Measurements from ENCODE around the gene PNMA8A. TPM values are rescaled to one million over a fixed set of nuclear protein-coding genes. Genes with fewer than 3 reads are reported as not detected.
"Not testable (repeated sequence)": the region's sequence is repeated elsewhere in the genome, so short reads cannot be mapped to it uniquely, and the experiment has no call there.

The PNMA8A gene
- total RNA-seq, 6 experiments from 2014 or later = 0.06 to 0.26 (median 0.23) TPM; not detected in 2

DNA sequence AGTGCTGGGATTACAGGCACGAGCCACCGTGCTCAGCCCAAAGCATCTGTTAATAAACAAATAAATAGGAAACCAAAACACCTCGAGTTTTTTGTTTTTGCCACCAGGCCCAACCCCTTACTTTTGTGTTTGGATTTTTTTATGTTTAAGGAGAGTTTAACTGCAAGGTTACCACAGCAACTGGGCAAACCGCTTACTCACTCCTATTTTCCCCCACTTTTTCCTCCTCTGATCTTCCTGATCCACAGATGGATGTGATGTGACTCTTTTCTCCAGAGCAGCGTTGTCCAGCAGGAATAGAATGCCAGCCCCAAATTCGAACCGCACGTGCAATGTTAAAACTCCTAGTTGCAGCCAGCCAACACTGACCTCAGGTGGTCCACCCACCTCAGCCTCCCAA lies 26.4 kb upstream of the PNMA8A start:
- intact Hi-C loops (cut with DNase I) = loop anchor here (10.0 kb wide), 2 partner anchors 213 to 223 kb away; no protein-coding TSS in a partner anchor
- 75% methylated on average over 8 of the region's 8 CpGs for WGBS (ENCODE audit: insufficient coverage, low coverage, low lambda C conversion rate, missing lambda C conversion rate)
- no peak overlapping the region for H3K27ac ChIP-seq
- no peaks in the 10 kb centered on the region for H3K36me3 ChIP-seq
- no peak overlapping the region for H3K4me3 ChIP-seq
- ATAC-seq (no peak), DNase-seq (no peak)
- H3K9me3 ChIP-seq = no peaks in the 10 kb centered on the region
- H3K27me3 ChIP-seq = no peaks in the 10 kb centered on the region
- TF ChIP-seq POLR2A (IDR thresholded peaks at IDR 0.05) = no peak
- TF ChIP-seq, protein P1, sequence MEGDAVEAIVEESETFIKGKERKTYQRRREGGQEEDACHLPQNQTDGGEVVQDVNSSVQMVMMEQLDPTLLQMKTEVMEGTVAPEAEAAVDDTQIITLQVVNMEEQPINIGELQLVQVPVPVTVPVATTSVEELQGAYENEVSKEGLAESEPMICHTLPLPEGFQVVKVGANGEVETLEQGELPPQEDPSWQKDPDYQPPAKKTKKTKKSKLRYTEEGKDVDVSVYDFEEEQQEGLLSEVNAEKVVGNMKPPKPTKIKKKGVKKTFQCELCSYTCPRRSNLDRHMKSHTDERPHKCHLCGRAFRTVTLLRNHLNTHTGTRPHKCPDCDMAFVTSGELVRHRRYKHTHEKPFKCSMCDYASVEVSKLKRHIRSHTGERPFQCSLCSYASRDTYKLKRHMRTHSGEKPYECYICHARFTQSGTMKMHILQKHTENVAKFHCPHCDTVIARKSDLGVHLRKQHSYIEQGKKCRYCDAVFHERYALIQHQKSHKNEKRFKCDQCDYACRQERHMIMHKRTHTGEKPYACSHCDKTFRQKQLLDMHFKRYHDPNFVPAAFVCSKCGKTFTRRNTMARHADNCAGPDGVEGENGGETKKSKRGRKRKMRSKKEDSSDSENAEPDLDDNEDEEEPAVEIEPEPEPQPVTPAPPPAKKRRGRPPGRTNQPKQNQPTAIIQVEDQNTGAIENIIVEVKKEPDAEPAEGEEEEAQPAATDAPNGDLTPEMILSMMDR (IDR thresholded peaks at IDR 0.05) = no peak
- H3K4me1 ChIP-seq = peaks cover 0 to 3% (median 0%) of the 10 kb centered on the region in 4 donors

DNA sequence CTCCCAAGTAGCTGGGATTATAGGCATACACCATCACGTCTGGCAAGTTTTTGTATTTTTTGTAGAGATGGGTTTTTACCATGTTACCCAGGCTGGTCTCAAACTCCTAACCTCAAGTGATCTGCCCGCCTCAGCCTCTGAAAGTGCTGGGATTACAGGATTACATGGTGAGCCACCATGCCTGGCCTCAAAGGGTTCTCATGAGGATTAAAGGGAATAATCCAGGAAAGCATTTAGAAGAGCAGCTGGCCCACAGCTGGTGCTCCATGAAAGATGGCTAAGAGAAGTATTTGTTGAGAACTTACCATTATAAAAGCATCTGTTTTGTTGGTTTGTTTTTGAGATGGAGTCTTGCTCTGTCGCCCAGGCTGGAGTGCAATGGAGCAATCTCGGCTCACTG lies 25.5 kb upstream of the PNMA8A start:
- H3K27ac ChIP-seq, DNase-seq, H3K27me3 ChIP-seq, H3K9me3 ChIP-seq, H3K4me3 ChIP-seq, ATAC-seq, H3K36me3 ChIP-seq, H3K4me1 ChIP-seq: not testable (repeated sequence)
- 75% methylated on average over 4 of the region's 4 CpGs for WGBS (ENCODE audit: insufficient coverage, low coverage, low lambda C conversion rate, missing lambda C conversion rate)
- intact Hi-C loops (cut with DNase I) = loop anchor here (10.0 kb wide), 2 partner anchors 212 to 222 kb away; no protein-coding TSS in a partner anchor

DNA sequence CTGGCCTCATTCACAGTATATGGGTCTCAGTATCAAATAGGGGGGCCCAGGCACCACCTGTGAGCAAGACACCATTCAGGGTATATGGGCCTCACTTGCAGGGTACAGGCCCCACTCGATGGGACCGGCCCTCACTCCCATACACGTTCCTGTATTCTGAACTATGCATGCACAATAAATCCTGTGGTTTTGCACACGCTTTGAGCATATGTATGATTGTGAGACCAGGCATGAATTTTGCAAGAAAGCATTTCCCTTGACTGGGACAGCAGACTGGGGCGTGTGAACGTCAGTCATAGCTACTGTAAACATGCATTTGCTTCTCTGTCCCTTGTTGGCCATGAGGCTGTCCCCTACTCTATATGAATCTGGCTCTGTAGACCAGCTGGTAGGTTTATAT lies 24.9 kb upstream of the PNMA8A start:
- no peak for ATAC-seq

DNA sequence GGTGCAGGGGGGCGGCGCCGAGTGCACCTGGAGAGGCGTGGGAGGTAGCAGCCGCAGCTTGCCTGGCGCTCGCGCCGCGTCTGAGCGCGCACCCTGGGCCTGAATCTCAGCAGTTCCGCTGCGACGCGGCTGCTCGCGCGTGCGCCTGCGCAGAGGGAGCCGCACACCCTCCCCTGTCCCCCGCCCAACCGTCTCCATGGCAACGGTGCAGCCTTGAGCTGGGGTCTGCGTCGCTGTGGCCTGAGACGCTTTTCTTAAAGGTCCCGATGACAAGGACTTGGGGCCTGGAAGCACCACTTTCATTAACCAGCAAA lies 24.4 kb upstream of the PNMA8A start, which contains the start of gene PNMA8B:
Gene PNMA8B (minus strand): TSS at position 82 of the 314 bp plus-strand sequence. CDS start 402 bp downstream, outside the sequence.
- no peaks in the 10 kb centered on the region for H3K27me3 ChIP-seq
- ATAC-seq = peak in 1 of 4 donors; percentile 12
- intact Hi-C loops (cut with DNase I) = loop anchor here (10.0 kb wide), 2 partner anchors 211 to 221 kb away; no protein-coding TSS in a partner anchor
- no peaks in the 10 kb centered on the region for H3K36me3 ChIP-seq
- DNase-seq = peak in 2 of 3 donors; percentile 30 to 47
- peak within 1 kb of the TSS in 1 of 3 donors; percentile 24 for H3K4me3 ChIP-seq
- WGBS (ENCODE audit: insufficient coverage, low coverage, low lambda C conversion rate, missing lambda C conversion rate) = no CpG with 5 or more reads among the region's 29 CpGs
- H3K4me1 ChIP-seq = peaks cover 0 to 3% (median 0%) of the 10 kb centered on the region in 4 donors
- no peak for TF ChIP-seq POLR2A (IDR thresholded peaks at IDR 0.05)
- TF ChIP-seq, protein P1 (IDR thresholded peaks at IDR 0.05) = no peak
- H3K9me3 ChIP-seq = no peaks in the 10 kb centered on the region
- no peak within 1 kb of the TSS for H3K27ac ChIP-seq

More for the DNA sequence above, 24.9 kb upstream of the PNMA8A start:
- Histone ChIP-seq H3K4me3 (no peak overlapping the region), H3K9me3 (no peaks in the 10 kb centered on the region), H3K27me3 (no peaks in the 10 kb centered on the region), H3K4me1 (peaks cover 0 to 3% (median 0%) of the 10 kb centered on the region in 4 donors), H3K27ac (no peak overlapping the region), H3K36me3 (no peaks in the 10 kb centered on the region)
- TF ChIP-seq, protein P1 (IDR thresholded peaks at IDR 0.05) = no peak
- TF ChIP-seq POLR2A (IDR thresholded peaks at IDR 0.05) = no peak
- intact Hi-C loops (cut with DNase I) = loop anchor here (10.0 kb wide), 2 partner anchors 212 to 222 kb away; no protein-coding TSS in a partner anchor
- DNase-seq = no peak
- 90% methylated on average over 2 of the region's 6 CpGs for WGBS (ENCODE audit: insufficient coverage, low coverage, low lambda C conversion rate, missing lambda C conversion rate)

DNA sequence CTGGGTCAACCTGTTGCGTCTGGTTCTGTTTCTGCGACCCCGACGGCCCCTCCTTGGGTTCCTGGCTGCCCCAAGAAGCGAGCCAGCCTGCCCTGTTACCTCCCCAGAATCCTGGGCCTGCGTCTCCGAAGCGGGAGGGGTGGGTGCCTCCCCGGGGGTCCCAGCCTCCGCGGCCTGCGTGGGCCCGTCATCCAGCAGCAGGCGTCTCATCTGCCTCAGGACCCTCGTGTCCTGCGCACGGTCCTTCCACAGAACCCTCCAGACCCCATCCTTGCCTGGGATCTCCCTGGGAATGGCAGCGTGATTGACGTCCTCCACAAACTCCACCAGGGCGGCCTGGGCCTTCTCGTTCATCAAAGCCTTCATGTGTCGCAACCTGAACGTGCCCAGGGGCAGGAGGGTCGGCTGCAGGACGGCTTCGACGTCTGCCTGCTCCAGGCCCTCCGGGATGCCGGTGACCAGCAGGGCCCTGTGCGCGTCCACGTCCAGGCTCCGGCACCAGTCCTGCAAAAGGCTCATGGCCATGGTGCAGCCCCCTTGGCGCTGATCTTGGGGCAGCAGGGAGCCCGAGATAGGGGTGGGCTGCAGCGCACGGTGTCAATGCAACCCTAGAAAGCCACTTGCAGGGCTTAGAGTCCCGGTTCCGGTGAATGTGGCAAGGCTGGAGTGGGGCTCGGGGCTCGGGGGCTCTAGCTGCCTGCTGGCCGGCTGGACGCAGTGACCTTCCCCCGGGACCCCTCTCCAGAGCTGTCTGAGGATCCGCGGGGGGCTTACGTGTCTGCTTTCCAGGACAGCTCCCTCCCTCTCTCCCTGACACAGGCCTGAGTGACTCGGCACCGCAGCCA lies 23.8 kb upstream of the PNMA8A start:
- WGBS (ENCODE audit: insufficient coverage, low coverage, low lambda C conversion rate, missing lambda C conversion rate) = 10% methylated on average over 2 of the region's 49 CpGs
- peaks cover 0 to 3% (median 0%) of the 10 kb centered on the region in 4 donors for H3K4me1 ChIP-seq
- H3K27ac ChIP-seq = no peak overlapping the region
- H3K27me3 ChIP-seq = no peaks in the 10 kb centered on the region
- peak overlapping the region in 1 of 3 donors; percentile 24 for H3K4me3 ChIP-seq
- no peaks in the 10 kb centered on the region for H3K9me3 ChIP-seq
- intact Hi-C loops (cut with DNase I) = loop anchor here (10.0 kb wide), 2 partner anchors 210 to 220 kb away; no protein-coding TSS in a partner anchor
- H3K36me3 ChIP-seq = no peaks in the 10 kb centered on the region
- TF ChIP-seq, protein P1 (IDR thresholded peaks at IDR 0.05) = no peak
- no peak for TF ChIP-seq POLR2A (IDR thresholded peaks at IDR 0.05)
- no peak for DNase-seq
- ATAC-seq = no peak

Measured in right lobe of liver (tissue), 6 donors.